ENCODE data around the gene GIPC2.

The GIPC2 gene

GRCh38 chr1:78141531-78142231, 95.9 kb downstream of the GIPC2 start:
- in situ Hi-C loops (cut with MboI; ENCODE audit: low sequenced_read_pairs) = loop anchor here (25.0 kb wide), 1 partner anchor 521 kb away; no protein-coding TSS in a partner anchor

DNA sequence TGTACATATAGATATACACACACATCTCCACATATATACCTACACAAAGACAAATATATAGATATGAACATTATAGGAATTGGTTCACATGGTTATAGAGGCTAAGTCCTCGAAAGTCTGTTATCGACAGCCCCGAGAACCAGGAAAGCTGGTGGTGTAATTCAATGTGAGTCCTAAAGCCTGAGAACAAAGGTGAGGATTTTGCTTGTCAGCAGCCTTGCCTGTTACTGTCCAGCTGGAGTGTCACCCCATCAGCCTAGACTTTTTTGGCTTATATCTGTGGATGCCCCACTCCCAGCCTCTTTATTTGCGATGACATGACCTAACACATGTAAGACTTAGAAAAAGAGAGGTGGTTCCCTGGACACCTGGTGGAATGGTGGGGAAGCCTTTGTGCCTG, 97.0 kb downstream of the GIPC2 start:
- in situ Hi-C loops (cut with MboI; ENCODE audit: low sequenced_read_pairs) = loop anchor here (25.0 kb wide), 1 partner anchor 520 kb away; no protein-coding TSS in a partner anchor

- in situ Hi-C loops (cut with MboI; ENCODE audit: low sequenced_read_pairs) = loop anchor here (25.0 kb wide), 1 partner anchor 519 kb away; no protein-coding TSS in a partner anchor
Measured at GRCh38 chr1:78143152-78143551, 97.4 kb downstream of the GIPC2 start.

DNA sequence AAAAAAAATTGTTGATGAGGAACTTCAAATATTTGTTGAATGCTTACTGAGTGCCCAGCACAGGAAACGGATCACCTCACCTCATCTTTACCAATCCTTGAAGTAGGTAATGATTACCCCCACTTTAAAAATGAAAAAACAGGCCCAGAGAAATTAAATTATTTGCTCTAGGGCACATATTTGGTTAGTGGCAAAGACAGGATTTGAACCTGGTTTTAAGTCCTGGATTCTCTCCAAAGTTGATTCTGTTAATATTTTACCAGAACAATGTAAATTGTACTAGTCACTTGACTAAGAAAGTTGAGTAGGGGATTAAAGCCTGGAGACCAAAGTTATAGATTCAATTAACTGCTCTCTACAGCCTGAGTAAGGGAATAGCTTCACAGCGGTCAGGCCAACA, 97.9 kb downstream of the GIPC2 start:
- in situ Hi-C loops (cut with MboI; ENCODE audit: low sequenced_read_pairs) = loop anchor here (25.0 kb wide), 1 partner anchor 519 kb away; no protein-coding TSS in a partner anchor

DNA sequence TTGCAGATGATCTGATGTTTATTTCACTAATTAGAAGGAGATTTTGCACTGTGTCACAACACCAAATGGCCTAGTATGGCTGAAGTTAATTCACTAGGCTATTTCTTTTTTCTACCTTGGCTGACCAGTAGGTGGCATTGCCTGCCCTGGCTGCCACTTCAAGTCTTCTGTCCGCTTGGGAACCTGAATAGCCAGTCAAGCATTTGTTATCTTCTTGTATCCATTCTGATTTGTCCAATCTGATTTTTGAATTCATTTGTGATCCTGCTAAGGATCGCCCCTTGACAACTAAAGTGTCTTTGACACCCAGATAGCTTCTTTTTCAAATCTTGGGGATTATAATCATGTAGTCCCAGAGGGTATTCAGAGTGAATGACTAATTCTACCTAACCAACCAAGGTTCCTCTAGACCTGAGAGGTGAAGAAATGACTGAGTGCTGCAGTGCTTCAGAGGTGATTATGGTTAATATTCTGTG, 99.4 kb downstream of the GIPC2 start:
- in situ Hi-C loops (cut with MboI; ENCODE audit: low sequenced_read_pairs) = loop anchor here (25.0 kb wide), 1 partner anchor 517 kb away; no protein-coding TSS in a partner anchor

GRCh38 chr1:78146205-78146771, 100.5 kb downstream of the GIPC2 start:
- in situ Hi-C loops (cut with MboI; ENCODE audit: low sequenced_read_pairs) = loop anchor here (25.0 kb wide), 1 partner anchor 516 kb away; no protein-coding TSS in a partner anchor

- in situ Hi-C loops (cut with MboI; ENCODE audit: low sequenced_read_pairs) = loop anchor here (25.0 kb wide), 1 partner anchor 515 kb away; no protein-coding TSS in a partner anchor
Measured at GRCh38 chr1:78147031-78147430, 101.3 kb downstream of the GIPC2 start.

- in situ Hi-C loops (cut with MboI; ENCODE audit: low sequenced_read_pairs) = no loop called here
Measured at GRCh38 chr1:78153092-78153736, 107.4 kb downstream of the GIPC2 start.

DNA sequence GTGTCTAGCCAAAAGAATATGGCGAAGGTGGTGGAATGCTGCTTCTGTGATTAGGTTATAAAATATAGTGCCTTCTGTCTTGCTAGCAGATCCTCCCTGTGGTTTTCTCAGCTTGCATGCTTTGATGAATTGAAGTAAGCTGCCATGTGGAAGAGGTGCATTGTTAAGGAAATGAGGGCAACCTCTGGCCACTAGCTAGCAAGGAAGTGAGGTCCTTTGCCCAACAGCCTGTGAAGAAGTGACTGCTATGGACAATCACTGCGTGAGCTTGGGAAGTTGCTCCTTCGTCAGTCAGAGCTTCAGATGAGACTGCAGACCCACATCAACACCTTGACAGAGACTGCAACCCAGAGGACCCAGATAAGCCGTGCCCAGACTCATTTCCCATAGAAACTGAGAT, 109.4 kb downstream of the GIPC2 start:
- in situ Hi-C loops (cut with MboI; ENCODE audit: low sequenced_read_pairs) = no loop called here

DNA sequence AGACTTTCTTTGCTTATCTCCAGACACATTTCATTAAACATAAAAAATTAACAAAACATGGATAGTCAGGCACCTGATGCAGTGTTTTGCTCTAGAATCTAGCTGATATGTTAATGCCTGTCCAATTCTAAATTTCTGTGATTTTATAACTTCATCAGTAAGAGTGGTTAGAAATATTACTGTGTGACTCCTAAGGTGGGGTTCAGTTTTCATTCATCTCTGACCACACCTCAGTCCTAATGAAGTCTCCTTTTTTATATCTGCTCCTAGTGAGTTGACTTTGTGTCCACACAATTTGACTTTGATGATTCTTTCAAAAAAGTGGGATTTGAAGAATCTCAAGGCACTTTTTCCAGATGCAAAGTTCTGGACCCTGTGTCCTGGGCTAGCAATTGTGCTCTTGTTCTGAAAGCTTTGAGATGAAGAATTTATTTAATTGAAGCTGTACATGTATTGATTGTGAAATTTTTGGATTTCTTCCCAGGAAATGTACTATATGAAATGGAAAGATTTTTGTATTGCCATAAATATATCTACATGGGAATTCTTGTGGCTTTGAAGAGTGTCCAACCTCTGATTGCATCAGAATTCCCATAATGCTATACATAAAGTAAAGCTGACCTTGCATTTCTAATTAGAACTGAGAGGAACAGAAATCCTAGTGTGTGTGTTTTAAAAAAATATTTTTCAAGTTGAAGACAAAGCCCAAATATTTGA, 111.2 kb downstream of the GIPC2 start:
- in situ Hi-C loops (cut with MboI; ENCODE audit: low sequenced_read_pairs) = no loop called here

GRCh38 chr1:78165816-78166215, 120.0 kb downstream of the GIPC2 start:
- in situ Hi-C loops (cut with MboI; ENCODE audit: low sequenced_read_pairs) = no loop called here

DNA sequence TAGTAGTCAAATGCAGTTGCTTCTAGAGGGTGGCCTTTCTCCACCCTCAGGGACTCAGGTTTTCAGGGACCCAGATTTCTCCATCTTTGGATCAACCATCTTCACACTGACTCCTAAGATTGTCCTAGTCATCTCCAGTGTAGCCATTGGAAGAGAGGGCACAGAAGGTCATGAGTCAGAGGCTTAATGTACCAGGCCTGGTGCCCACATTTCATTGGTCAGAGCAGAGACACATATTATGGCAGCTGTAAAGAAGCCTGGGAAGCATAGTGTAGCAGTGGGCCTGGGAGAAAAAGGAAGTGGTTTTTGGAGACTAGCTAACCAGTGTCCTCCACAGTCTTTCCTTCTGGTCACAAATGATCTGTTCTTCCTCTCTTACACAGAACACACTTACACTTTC, 122.5 kb downstream of the GIPC2 start:
- in situ Hi-C loops (cut with MboI; ENCODE audit: low sequenced_read_pairs) = no loop called here

GRCh38 chr1:78170859-78171258, 125.1 kb downstream of the GIPC2 start:
- in situ Hi-C loops (cut with MboI; ENCODE audit: low sequenced_read_pairs) = no loop called here

- in situ Hi-C loops (cut with MboI; ENCODE audit: low sequenced_read_pairs) = no loop called here
Measured at GRCh38 chr1:78171736-78172590, 126.2 kb downstream of the GIPC2 start.

DNA sequence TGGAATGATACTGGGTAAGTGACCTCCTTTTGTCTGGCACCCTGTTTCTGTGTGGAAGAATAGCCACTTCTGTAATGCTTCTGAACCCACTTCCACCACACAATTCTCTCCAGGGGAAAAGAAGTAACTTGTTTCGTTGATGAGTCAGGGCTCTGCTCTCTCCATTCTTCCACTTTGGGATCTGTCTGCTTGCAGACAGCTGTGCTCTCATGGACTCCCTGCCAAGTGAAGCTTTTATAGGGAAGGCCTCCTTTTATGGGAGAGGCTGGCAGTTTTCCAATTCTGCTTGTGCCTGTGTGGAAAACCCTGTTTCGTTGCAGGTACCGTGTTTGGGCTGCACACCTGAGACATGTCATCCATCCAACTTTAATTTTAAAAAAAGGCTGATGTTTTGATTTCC, 130.7 kb downstream of the GIPC2 start:
- in situ Hi-C loops (cut with MboI; ENCODE audit: low sequenced_read_pairs) = no loop called here

DNA sequence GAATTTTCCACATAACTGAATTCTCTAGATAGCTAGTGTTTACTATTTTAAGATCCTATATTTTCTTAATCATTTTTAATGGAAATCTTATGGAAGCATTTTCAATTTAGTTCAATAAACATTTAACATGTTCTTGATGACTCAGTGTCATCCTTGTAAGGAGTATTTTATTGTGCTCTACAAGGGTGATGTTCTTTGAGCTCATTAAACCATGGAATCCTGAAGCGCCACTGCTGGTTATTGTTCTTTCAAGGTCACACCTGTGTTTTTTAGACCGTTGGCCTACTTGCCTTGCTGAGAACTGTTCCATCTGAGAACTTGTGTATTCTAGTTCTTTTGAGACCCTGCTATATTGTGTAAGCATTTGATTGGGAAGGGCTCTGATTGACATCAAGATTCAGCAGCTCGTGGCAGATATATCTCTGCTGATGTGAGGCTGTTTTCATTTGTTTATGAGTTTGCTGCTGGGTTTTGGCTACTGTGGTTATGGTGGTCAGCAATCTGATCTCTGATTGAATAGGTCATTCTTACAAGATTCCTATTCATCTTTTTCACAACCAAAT, 132.0 kb downstream of the GIPC2 start:
- in situ Hi-C loops (cut with MboI; ENCODE audit: low sequenced_read_pairs) = no loop called here

- in situ Hi-C loops (cut with MboI; ENCODE audit: low sequenced_read_pairs) = no loop called here
Measured at GRCh38 chr1:78178816-78179215, 133.1 kb downstream of the GIPC2 start.

GRCh38 chr1:78184460-78185072, 138.8 kb downstream of the GIPC2 start:
- in situ Hi-C loops (cut with MboI; ENCODE audit: low sequenced_read_pairs) = no loop called here

Data from HL-60/S4 (cell line).